ENCODE results near the gene TRPV4.
"Not testable (repeated sequence)": the region's sequence is repeated elsewhere in the genome, so short reads cannot be mapped to it uniquely, and the experiment has no call there.

The TRPV4 gene

GRCh38 chr12:109858764-109859163 is 25.6 kb upstream of the TRPV4 start:
- peak in 1 of 5 experiments; percentile 53 for DNase-seq

GRCh38 chr12:109857715-109858114 is 24.5 kb upstream of the TRPV4 start:
- no peak for DNase-seq

- no peak for DNase-seq
Measured at GRCh38 chr12:109855377-109855776, 22.2 kb upstream of the TRPV4 start.

- not testable (repeated sequence) for DNase-seq
Measured at GRCh38 chr12:109850518-109850917, 17.3 kb upstream of the TRPV4 start.

- no peak for DNase-seq
Measured at GRCh38 chr12:109847142-109847735, 14.0 kb upstream of the TRPV4 start.

- DNase-seq, result no peak
Measured at GRCh38 chr12:109845824-109846205, 12.6 kb upstream of the TRPV4 start.

- DNase-seq, result peak; percentile 72 to 89 (median 83)
Measured at GRCh38 chr12:109844983-109845823, 12.0 kb upstream of the TRPV4 start.

GRCh38 chr12:109844091-109844490 is 10.9 kb upstream of the TRPV4 start:
- no peak for DNase-seq

- no peak for DNase-seq
Measured at GRCh38 chr12:109842021-109842420, 8.8 kb upstream of the TRPV4 start.

- no peak for DNase-seq
Measured at GRCh38 chr12:109841356-109841755, 8.2 kb upstream of the TRPV4 start.

- DNase-seq, result no peak
Measured at GRCh38 chr12:109840305-109841074, 7.3 kb upstream of the TRPV4 start.

GRCh38 chr12:109839444-109839843 is 6.2 kb upstream of the TRPV4 start:
- no peak for DNase-seq

GRCh38 chr12:109836916-109837315 is 3.7 kb upstream of the TRPV4 start:
- DNase-seq, result no peak

- DNase-seq, result no peak
Measured at GRCh38 chr12:109835827-109836226, 2.6 kb upstream of the TRPV4 start.

GRCh38 chr12:109832541-109833306 is 474 bp downstream of the TRPV4 start:
- no peak for DNase-seq

GRCh38 chr12:109831929-109832328 is 1.3 kb downstream of the TRPV4 start:
- no peak for DNase-seq

GRCh38 chr12:109831365-109831764 is 1.8 kb downstream of the TRPV4 start:
- DNase-seq, result no peak

- no peak for DNase-seq
Measured at GRCh38 chr12:109830718-109831117, 2.5 kb downstream of the TRPV4 start.

GRCh38 chr12:109830267-109830666 is 2.9 kb downstream of the TRPV4 start:
- no peak for DNase-seq

- DNase-seq, result no peak
Measured at GRCh38 chr12:109829667-109830066, 3.5 kb downstream of the TRPV4 start.

- no peak for DNase-seq
Measured at GRCh38 chr12:109828754-109829511, 4.3 kb downstream of the TRPV4 start.
